ENCODE results near the gene IFT27.
"Not testable (repeated sequence)": the region's sequence is repeated elsewhere in the genome, so short reads cannot be mapped to it uniquely, and the experiment has no call there.

Gene IFT27

GRCh38 chr22:36765131-36765942 lies 10.6 kb downstream of the IFT27 start:
- no peak for DNase-seq (ENCODE audit: low read depth in 2 of 2)

DNA sequence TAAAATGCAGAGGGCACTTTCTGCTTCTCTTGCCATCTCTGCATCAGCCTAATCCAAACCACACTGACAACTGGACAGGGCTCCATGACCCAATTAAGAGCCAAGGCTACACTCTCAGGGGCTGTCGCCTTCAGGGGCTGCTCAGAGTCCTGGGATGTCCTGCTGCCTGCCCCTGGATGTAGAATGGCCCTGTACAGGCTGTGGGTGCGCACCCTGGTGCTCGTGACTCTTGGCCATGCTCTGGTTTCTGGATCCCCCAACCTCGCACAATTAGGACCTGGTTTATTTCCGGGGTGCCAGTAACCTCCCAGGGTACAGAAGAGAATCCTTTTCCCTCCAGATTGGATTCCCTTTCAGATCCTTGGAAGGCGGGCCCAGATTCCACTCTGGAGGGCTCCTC lies 11.3 kb downstream of the IFT27 start:
- no peak for DNase-seq (ENCODE audit: low read depth in 2 of 2)

GRCh38 chr22:36764060-36764459 lies 11.9 kb downstream of the IFT27 start:
- DNase-seq (ENCODE audit: low read depth in 2 of 2), result no peak

DNA sequence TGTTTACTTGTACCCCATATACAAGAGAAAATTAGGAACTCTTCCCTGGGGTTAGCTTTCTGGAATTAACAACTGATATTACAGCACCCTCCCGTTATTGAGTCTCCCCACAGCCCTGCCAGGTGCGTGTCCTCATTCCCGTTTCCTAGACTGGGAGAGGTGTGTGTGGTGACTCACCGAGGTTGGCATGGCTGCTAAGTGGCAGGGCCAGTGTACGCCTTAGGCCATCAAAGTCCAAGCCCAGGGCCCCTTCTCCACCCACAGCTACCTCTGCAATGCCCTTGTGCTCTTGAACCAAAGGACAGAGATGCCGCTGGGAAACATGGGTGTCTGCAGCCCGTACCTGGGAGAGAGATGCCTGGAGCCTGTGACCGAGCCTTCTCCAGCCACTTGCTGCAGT lies 12.3 kb downstream of the IFT27 start:
- no peak for DNase-seq (ENCODE audit: low read depth in 2 of 2)

- DNase-seq (ENCODE audit: low read depth in 2 of 2), result no peak
These were observed 13.1 kb downstream of the IFT27 start for GRCh38 chr22:36762687-36763260.

DNA sequence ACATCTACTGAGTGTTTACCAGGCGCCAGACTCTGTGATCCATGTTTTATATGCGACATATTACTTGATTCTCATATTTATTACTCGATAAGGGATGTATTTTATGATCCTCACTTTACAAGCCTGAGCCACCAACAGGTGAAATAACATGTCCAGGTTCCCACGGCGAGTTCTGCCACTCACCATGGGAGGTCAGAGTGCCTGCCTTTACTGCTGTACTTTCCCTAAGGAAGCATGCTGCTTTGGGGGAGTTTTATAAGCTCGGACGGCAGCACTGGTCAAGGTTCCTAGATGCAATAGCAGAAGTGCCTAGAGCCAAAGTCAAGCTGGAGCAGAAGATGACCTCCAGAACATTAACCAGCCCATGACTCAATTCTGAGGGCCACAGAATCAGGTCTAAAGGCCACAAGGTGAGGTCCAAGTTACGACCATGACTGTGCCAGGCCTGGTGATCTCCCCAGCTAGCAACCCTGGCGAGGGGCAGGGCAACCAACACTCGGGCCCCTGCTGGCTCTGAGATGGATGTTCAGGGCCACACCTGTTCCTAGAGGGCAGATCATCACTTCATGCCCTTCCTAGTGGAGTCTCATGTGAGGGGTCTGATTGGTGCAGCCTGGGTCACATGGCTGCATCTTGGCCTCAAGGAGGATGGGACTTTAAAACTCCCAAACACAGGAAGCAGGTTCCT lies 14.2 kb downstream of the IFT27 start:
- no peak for DNase-seq (ENCODE audit: low read depth in 2 of 2)

GRCh38 chr22:36760786-36761185 lies 15.1 kb downstream of the IFT27 start:
- DNase-seq (ENCODE audit: low read depth in 2 of 2), result no peak

DNA sequence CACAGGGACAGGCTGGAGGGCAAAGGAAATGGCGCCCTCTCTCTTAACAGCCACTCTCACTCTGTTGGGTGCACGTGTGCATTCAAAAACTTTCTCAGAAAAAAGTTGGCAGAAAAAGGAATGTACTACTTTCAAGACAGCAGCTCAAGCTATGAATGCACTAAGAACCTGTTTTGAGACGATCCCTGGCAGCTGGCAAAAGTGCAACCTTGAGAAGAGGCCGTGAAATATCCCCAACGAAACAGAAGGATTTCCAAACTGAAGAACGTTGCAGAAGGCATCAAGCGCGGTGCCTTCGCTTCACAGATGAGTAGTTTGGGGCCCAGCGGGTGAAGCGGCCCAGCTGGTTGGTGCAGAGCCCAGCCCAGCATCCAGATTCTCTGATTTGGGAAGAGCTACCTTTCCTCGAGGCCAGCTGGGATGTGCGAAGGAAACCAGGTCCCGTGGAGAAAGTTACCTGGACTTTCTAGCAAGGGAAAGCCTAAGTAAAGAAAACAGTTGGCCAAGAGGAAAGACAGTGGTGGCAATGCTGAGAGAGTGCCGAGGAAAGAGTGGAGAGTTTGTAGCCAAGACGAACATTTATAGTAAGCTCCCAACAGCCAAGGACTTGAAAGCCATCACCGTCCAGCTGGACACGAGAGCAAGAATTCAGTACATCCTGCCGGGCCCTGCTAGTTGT lies 16.3 kb downstream of the IFT27 start:
- DNase-seq (ENCODE audit: low read depth in 2 of 2), result no peak

DNA sequence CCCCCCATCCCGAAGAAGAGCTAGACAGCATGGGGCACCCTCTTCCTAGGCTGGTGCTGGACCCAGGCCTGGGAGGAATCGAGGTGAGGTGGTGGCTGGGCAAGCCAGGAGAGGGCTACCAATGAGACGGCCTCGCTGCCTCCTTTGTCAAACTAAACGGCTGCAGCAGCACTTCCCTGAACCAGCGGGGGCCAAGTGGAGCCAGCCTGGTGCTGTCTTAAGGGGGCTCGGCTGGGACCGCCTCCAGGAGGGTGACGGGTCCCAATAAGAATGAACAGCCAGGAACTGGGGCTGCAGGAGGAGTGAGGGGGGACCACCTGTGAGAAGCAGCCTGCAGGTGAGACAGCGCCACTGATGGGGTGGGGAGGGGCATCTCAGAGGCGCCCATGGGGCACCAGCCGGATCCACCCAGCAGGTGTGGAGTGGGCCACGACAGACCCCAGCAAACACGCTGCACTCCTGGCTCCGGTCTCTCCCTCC lies 17.1 kb downstream of the IFT27 start:
- no peak for DNase-seq (ENCODE audit: low read depth in 2 of 2)

DNA sequence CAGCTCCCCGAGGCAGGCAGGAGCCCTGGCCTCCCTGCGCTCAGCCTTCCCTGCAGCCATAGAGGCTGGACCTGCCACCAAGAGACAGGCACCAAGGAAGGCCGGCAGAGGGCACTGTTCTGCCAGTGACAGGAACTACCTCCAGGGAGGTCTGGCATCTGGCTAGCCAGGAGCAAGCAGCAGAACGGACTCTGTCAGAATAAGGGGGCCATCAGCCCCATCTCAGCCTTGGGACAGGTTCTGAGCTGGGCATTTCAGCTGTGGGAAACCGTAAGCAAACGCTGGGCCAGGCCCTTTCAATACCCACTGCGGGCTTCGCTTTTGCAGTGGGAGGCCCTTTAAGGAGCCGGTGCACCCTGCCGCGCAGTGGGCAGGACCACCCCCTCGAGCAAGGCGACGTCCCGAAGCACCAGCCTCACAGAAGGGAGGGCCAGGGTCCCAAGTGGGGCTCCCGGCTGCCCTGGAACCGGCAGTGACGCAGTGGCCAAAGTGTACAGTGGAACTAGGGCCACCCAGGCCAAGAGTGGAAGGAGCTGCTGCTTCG lies 18.2 kb downstream of the IFT27 start:
- DNase-seq (ENCODE audit: low read depth in 2 of 2), result peak; percentile 64 to 73

DNA sequence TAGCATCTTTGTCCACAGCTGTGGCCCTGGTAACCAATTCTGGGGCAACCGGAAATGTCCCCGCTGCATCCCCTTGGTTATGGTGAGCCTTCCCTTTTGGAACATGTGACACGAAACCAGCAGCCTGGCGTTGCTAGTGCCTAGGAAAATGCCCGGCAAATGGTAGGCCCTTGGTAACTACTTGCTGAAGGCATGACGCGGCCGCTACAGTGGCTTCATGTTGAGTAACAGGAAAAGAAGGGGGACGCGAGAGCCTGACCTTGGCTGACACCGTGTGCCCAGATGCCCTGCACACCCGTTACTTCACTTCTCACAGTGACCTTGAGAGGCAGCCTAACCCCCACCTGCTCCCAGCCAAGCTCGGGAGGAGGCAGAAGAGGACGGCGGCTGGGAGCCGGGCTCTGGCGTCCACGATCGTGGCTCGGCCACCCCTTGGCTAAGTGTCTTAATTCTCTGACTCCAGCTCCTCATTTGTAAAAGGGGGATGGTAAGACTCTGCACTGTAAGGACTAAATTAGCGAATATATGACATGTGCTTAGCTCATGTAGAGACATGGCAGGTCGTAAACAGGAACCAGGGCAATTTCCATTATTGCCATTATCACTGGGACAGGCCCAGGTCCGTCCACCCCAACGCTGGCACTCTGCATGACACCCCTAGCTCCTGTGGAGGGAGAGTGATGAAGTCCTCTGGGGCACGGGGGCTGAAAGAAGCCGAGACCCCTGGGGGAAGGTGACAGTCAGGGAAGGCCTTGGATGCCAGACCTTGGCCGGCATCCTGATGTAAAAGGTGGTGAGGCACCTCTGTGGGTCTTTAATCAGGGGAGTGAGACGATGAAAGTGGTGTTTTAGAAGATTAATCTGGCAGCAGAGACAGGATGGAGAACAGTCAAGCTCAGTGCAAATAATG lies 18.9 kb downstream of the IFT27 start:
- no peak for DNase-seq (ENCODE audit: low read depth in 2 of 2)

DNA sequence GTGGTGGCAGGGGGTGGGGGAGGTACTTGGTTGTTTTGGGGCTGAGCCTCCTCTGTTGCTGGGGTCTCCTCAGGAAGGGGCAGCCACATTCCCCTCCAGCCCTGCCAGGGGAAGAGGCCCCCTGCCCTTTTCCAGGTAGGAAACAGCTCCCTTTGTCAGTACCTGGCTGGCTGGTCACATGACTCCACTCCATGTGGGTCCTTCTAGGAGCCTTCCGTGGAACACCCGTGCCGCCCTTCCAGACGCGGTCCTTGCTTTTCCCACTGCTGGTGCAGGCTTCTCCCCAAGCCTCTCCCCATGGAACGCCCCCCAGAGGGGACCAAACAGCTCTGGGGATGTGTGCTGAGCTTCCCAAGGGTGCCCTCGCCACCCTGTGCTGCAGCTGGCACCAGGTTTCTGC lies 19.9 kb downstream of the IFT27 start:
- DNase-seq (ENCODE audit: low read depth in 2 of 2), result no peak

GRCh38 chr22:36755316-36755715 lies 20.6 kb downstream of the IFT27 start:
- no peak for DNase-seq (ENCODE audit: low read depth in 2 of 2)

DNA sequence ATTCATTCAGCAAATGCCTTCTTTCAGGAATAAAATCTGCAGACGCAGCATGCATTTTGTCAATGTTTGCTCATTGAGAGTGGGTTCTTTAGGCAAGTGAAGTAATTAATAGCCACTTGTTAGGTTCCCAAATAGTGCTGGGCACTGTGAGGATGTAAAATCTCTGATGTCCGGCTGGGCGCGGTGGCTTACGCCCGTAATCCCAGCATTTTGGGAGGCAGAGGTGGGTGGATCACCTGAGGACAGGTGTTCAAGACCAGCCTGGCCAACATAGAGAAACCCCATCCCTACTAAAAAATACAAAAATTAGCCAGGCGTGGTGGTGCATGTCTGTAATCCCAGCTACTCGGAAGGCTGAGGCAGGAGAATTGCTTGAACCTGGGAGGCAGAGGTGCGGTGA lies 21.0 kb downstream of the IFT27 start:
- not testable (repeated sequence) for DNase-seq (ENCODE audit: low read depth in 2 of 2)

GRCh38 chr22:36753916-36754315 lies 22.0 kb downstream of the IFT27 start:
- DNase-seq (ENCODE audit: low read depth in 2 of 2), result no peak

DNA sequence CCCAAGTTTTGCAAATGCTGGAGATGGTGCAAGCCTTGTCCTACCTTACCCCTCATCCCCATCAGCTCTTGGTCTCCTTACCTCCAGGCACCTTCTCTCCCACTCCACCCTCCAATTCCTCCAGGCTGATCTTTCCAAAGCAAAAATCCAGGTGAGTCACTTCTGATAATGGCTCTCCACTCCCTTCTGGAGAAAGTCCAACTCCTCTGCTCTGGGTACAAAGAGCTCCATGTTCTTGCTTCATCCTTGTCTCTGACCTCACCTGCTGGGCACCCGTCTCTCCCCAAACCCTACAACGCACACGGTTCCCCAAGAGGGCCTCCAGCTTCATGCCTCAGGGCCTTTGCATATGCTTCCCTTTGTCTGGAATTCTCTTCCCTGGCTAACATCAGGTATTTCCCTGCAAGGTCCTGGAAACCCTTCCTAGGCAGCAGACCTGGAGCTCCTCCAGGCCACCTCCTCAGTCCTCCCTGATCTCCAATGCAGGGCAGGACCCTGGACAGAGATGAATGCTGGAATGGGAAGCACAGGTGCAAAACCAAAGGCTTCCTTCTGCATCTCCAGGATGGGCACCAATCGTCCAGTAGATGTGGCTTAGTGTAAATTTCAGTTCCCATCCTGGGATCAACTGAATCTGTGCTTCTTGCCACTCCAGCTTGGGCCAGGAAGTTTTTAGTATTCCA lies 22.7 kb downstream of the IFT27 start:
- DNase-seq (ENCODE audit: low read depth in 2 of 2), result no peak

DNA sequence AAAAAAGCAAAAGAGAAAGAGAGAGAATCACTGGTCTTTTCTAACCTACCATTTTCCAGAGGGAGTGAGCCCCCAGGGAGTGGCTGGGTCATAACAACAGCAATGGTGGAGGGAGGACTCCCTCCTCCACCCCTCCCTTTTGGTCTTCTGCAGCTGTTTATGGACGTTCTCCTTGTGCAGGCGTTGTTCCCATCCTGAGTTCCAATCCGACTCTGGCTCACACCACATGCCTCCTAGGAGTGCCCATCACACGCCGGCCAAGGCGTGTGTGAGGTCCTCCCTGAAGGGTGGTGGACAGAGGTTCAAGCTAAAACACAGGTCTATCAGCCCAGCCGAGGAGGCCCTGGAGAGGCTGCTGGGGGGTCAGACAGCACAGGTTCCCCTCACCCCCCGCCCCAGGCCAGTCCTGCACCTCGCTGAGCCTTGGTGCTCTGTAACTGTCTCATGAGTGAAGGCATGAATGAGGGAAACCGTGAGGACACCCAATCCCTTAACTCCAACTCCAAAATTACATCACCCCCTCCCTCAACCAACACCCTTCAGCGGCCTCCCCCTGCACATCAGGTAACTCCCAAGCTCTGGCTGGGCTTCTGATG lies 29.4 kb downstream of the IFT27 start:
- no peak for DNase-seq (ENCODE audit: low read depth in 2 of 2)

DNA sequence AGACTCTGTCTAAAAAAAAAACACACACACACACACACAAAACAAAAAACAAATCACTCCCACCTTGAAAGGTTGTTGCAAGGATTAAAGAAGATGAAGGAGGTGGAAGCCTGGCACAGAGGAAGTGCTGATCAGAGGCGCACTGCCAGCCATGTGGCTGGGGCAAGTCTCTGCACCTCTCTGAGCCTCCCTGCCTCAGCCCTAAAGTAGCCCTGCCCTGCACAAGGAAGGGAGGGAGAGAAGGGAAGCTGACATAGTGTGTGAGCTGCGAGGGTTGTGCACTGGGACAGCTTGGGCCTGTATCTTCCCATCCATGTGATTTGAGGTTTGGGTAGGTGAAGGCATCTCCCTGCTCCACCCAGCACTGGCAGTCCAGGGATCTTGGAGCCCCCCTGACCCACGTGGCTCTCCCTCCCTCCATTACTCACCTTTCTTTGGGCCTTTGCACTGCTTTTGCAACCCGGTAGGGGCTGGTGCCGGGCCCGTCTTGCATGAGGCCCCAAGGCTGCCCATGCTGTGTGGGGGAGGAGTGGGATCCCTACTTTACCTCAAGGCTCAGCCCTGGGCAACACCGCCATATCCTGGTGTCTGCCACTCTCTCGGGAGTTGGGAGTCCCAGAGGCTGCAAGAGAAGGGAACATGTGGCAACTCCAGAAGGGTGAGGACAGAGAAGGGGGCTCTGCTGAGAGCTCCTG lies 30.5 kb downstream of the IFT27 start:
- DNase-seq (ENCODE audit: low read depth in 2 of 2), result no peak

DNA sequence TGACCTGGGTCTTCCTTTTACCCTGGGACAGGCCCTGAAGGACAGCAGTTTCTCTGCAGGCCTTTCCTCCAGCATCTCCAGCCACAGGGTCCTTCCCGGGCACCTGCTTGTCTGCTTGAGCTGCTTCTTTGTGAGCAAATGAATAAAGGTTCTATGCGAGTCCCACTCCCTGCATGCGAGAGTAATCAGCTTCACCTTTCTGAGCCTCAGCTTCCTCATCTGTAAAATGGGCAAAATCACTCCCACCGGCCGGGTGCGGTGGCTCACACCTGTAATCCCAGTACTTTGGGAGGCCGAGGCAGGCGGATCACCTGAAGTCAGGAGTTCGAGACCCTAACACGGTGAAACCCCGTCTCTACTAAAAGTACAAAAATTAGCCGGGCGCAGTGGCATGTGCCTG lies 31.1 kb downstream of the IFT27 start:
- DNase-seq (ENCODE audit: low read depth in 2 of 2), result no peak
